Effector memory CD4-positive, alpha-beta T cell (primary cell): Measurements from ENCODE around the gene EFEMP2.

ENCODE experiments used
- DNase-seq, 3 donors: peaks; one replicate each; pipeline ENCODE4 v3.0.0-alpha.2; 2020
- H3K27ac ChIP-seq: 2 replicates; pipeline ENCODE4 v1.7.0; 2013; ENCODE audit warnings: mild to moderate bottlenecking, low read length, moderate library complexity; ENCODE audit not compliant: insufficient read depth, poor library complexity, severe bottlenecking
- H3K27me3 ChIP-seq: replicated peaks from 2 replicates; pipeline ENCODE4 v1.7.0; 2013; ENCODE audit warnings: mild to moderate bottlenecking, low read length; ENCODE audit not compliant: insufficient read depth, control insufficient read depth, poor library complexity, severe bottlenecking
- H3K36me3 ChIP-seq: 2 replicates; pipeline ENCODE4 v1.7.0; 2013; ENCODE audit warnings: mild to moderate bottlenecking, low read length, moderate library complexity; ENCODE audit not compliant: control insufficient read depth, insufficient read depth
- H3K4me1 ChIP-seq: 2 replicates; pipeline ENCODE4 v1.7.0; 2013; ENCODE audit warnings: low read length, mild to moderate bottlenecking; ENCODE audit not compliant: control insufficient read depth, insufficient read depth, poor library complexity, severe bottlenecking
- H3K4me3 ChIP-seq: 2 replicates; pipeline ENCODE4 v1.7.0; 2013; ENCODE audit warnings: low read length, low read depth, mild to moderate bottlenecking; ENCODE audit not compliant: insufficient read depth, poor library complexity, severe bottlenecking
- H3K9me3 ChIP-seq: 2 replicates; pipeline ENCODE4 v1.7.0; 2013; ENCODE audit warnings: mild to moderate bottlenecking, low read length, moderate library complexity; ENCODE audit not compliant: control insufficient read depth

Gene EFEMP2

GRCh38 chr11:65854852-65855837 is 17.5 kb downstream of the EFEMP2 start:
- H3K9me3 ChIP-seq, result no peaks in the 10 kb centered on the region
- peaks cover 36% of the 10 kb centered on the region for H3K4me1 ChIP-seq
- no peaks in the 10 kb centered on the region for H3K27me3 ChIP-seq
- no peak for DNase-seq
- no peak overlapping the region for H3K4me3 ChIP-seq
- peaks cover 57% of the 10 kb centered on the region for H3K36me3 ChIP-seq
- H3K27ac ChIP-seq, result no peak overlapping the region

DNA sequence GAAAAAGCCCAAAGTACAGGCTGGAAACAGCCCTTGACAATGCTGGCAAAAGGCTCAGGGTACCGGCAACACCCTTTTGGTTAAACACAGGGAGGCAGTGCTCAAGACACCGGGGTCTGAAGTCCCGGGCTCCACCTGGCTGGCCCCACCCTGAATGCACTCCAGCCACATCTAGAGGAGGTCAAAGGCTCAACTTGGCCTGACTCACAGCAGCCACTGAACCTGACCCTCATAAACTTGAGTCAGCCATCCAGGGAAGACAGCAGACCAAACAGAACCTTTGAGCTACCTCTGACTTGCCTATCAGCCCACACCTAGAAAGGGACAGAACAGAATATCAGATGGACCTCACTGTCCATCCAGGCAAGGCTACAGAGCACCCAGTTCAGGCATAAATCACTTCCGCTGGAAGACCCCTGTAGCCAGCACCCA is 18.4 kb downstream of the EFEMP2 start:
- Histone ChIP-seq H3K4me1 (peaks cover 28% of the 10 kb centered on the region), H3K27me3 (no peaks in the 10 kb centered on the region), H3K36me3 (peaks cover 57% of the 10 kb centered on the region), H3K4me3 (no peak overlapping the region), H3K9me3 (no peaks in the 10 kb centered on the region), H3K27ac (peak overlapping the region; percentile 27)
- no peak for DNase-seq

DNA sequence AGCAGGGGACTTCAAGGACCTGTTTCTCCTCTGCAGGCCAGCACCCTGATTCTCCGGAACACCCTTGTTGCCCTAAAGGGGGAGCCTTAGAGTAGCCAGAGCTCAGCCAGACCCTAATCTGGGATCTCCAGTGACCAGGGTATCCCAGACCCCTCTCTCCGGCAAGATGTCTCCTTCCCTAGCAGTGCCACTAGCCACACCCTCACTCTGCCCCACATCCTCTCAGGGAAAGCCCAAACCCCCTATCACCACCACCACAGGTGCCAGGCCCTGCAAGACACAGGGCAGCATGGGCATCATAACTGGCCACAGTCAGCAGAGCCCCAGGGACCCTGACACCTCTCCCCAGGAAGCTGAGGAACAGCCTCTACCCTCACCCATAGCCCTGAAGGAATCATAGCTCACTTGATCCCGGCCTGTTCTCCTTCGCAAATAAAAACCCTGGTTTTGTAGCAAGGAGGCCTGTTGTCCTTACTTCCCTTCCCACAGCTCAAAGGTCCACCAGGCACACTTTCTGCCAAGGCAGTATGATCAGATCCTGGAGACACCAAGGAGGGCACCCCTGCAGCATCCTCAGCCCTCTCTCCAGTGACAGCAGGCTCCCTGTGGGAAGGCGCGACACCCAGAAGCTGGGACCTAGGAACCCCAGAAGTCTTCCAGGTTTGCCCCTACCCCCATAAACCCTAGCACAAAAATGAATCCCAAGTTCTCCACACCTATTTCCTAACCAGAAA is 19.2 kb downstream of the EFEMP2 start:
- Histone ChIP-seq H3K9me3 (no peaks in the 10 kb centered on the region), H3K4me1 (peaks cover 21% of the 10 kb centered on the region), H3K27ac (peak overlapping the region; percentile 27), H3K27me3 (no peaks in the 10 kb centered on the region), H3K4me3 (no peak overlapping the region), H3K36me3 (peaks cover 57% of the 10 kb centered on the region)
- DNase-seq, result no peak

DNA sequence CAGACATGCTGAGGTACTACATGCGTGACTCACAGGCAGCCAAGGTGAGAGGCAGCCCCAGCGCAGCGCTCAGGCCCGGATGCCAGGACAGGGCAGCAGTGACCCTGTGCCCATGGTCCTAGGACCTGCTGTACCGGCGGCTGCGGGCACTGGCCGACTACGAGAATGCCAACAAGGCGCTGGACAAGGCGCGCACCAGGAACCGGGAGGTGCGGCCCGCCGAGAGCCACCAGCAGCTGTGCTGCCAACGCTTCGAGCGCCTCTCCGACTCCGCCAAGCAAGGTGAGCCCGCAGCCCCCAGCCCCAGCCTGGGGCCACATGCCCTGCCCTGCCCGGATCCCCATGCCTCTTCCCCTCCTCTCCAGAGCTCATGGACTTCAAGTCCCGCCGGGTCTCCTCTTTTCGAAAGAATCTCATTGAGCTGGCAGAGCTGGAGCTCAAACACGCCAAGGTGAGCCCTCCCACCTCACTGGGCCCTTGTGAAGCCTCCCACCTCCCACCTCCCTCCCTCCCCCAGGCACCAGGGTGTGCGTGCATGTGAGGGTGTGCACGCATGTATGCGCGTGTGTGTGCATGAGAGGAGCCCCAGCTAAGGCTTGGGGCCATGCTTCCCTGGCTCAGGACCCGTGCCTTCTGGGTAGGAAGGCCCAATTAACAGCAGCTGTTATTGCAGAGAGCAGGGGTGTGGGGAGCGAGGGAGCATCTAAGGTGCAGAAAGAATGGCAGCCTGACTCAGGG is 19.9 kb downstream of the EFEMP2 start:
- peaks cover 20% of the 10 kb centered on the region for H3K4me1 ChIP-seq
- no peaks in the 10 kb centered on the region for H3K27me3 ChIP-seq
- no peak overlapping the region for H3K27ac ChIP-seq
- DNase-seq, result no peak
- no peak overlapping the region for H3K4me3 ChIP-seq
- peaks cover 57% of the 10 kb centered on the region for H3K36me3 ChIP-seq
- H3K9me3 ChIP-seq, result no peaks in the 10 kb centered on the region

DNA sequence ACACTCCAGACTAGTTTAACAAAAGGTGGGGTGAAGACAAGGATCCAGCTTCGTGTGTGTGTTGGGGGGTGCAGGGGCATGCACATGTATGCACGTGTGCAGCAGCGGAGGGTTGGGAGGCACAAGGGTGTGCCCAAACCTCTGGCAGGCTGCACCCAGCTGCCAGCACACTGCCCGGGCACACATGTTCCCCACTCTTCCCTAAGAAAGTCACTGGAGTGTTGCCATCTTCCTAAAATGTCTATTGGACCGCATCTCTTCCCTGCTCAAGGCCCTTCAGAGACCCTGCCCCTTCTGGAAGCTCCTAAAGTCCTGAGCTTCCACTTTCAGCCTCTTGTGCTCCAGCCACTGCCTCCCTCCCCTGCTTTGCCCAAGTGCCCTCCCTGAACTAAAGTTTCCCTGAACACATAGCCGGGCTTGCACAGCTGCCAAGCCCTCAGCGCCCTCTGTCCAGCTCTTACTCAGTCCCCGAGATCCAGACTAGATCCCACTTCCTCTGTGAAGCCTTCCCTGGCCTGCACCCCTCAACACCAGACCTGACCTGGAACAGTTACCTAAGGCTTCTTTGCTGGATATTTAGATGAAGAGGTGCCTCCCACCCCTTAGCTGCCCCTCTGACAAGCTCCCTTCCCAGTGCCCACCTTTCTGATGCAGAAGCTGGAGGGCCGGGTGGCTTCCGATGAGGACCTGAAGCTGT is 20.6 kb downstream of the EFEMP2 start:
- Histone ChIP-seq H3K9me3 (no peaks in the 10 kb centered on the region), H3K27ac (no peak overlapping the region), H3K4me3 (no peak overlapping the region), H3K4me1 (peaks cover 20% of the 10 kb centered on the region), H3K36me3 (peaks cover 57% of the 10 kb centered on the region), H3K27me3 (no peaks in the 10 kb centered on the region)
- DNase-seq, result no peak

GRCh38 chr11:65851083-65851579 is 21.5 kb downstream of the EFEMP2 start:
- no peak for DNase-seq
- H3K4me1 ChIP-seq, result peaks cover 12% of the 10 kb centered on the region
- peaks cover 57% of the 10 kb centered on the region for H3K36me3 ChIP-seq

GRCh38 chr11:65850217-65851082 is 22.1 kb downstream of the EFEMP2 start:
- Histone ChIP-seq H3K36me3 (peaks cover 50% of the 10 kb centered on the region), H3K27me3 (no peaks in the 10 kb centered on the region), H3K4me1 (peaks cover 5% of the 10 kb centered on the region), H3K27ac (no peak overlapping the region), H3K9me3 (no peaks in the 10 kb centered on the region), H3K4me3 (no peak overlapping the region)
- DNase-seq, result no peak

More at GRCh38 chr11:65851083-65851579, 21.5 kb downstream of the EFEMP2 start:
- H3K9me3 ChIP-seq, result no peaks in the 10 kb centered on the region
- no peak overlapping the region for H3K4me3 ChIP-seq
- H3K27ac ChIP-seq, result no peak overlapping the region
- no peaks in the 10 kb centered on the region for H3K27me3 ChIP-seq

- Histone ChIP-seq H3K27ac (no peak overlapping the region), H3K36me3 (peaks cover 43% of the 10 kb centered on the region), H3K4me3 (no peak overlapping the region), H3K9me3 (no peaks in the 10 kb centered on the region), H3K4me1 (peaks cover 4% of the 10 kb centered on the region), H3K27me3 (no peaks in the 10 kb centered on the region)
- no peak for DNase-seq
Measured at GRCh38 chr11:65849771-65850216, 22.8 kb downstream of the EFEMP2 start.
